Common myeloid progenitor, CD34-positive (primary cell): ENCODE results near the gene MSMB.

Experiments used
- CTCF ChIA-PET: fragments of 350-600 bp; sonication (Branson Sonifier 250); formaldehyde crosslinking; loops from one replicate; lab custom pipeline; 2021; ENCODE audit warnings: antibody characterized with exemption; lab: Charles Lee
- POLR2A ChIA-PET: fragments of 350-600 bp; sonication (Branson Sonifier 250); formaldehyde crosslinking; loops from one replicate; lab custom pipeline; 2021; ENCODE audit warnings: antibody characterized with exemption; lab: Charles Lee
- DNase-seq, 3 donors: peaks; one replicate each; pipeline versions ENCODE4 v3.0.0 to v3.0.0-alpha.2; 2013
- H3K27ac ChIP-seq, 2 experiments: 1 replicate in 1 of 2; 2 replicates in 1 of 2; pipeline ENCODE4 v1.7.0; 2013; ENCODE audit warnings: inconsistent platforms in 2 of 2, low read length in 2 of 2, mild to moderate bottlenecking in 2 of 2, low read depth in 1 of 2, moderate library complexity in 1 of 2; ENCODE audit not compliant: severe bottlenecking in 2 of 2, insufficient read depth in 1 of 2, poor library complexity in 1 of 2
- H3K27me3 ChIP-seq, 5 experiments: replicated peaks in 2 of 5; 1 replicate in 3 of 5; 2 replicates in 2 of 5; pipeline versions ENCODE4 v1.6.1 to v1.7.0; 2013; ENCODE audit warnings: low read length in 4 of 5, mild to moderate bottlenecking in 2 of 5, moderate library complexity in 2 of 5, inconsistent platforms in 1 of 5; ENCODE audit not compliant: insufficient read depth in 5 of 5, control insufficient read depth in 4 of 5
- H3K36me3 ChIP-seq, 4 experiments: 1 replicate in 2 of 4; 2 replicates in 2 of 4; pipeline versions ENCODE4 v1.6.1 to v1.7.0; 2013; ENCODE audit warnings: low read length in 3 of 4, control low read depth in 1 of 4, mild to moderate bottlenecking in 1 of 4; ENCODE audit not compliant: control insufficient read depth in 4 of 4, insufficient read depth in 4 of 4
- H3K4me1 ChIP-seq, 4 experiments: 1 replicate in 3 of 4; 2 replicates in 1 of 4; pipeline versions ENCODE4 v1.6.1 to v1.7.1; 2013; ENCODE audit warnings: low read length in 3 of 4, mild to moderate bottlenecking in 3 of 4, control low read depth in 1 of 4, inconsistent platforms in 1 of 4, moderate library complexity in 1 of 4; ENCODE audit not compliant: control insufficient read depth in 4 of 4, insufficient read depth in 4 of 4; ENCODE audit errors: control extremely low read depth in 1 of 4
- H3K4me3 ChIP-seq, 7 experiments: 1 replicate in 4 of 7; 2 replicates in 3 of 7; pipeline versions ENCODE4 v1.5.1 to v1.7.0; 2013; ENCODE audit warnings: mild to moderate bottlenecking in 7 of 7, low read length in 6 of 7, moderate library complexity in 6 of 7, inconsistent platforms in 2 of 7, low read depth in 2 of 7, control low read depth in 1 of 7; ENCODE audit not compliant: insufficient read depth in 4 of 7, control insufficient read depth in 1 of 7; ENCODE audit errors: extremely low read depth in 1 of 7
- H3K9me3 ChIP-seq, 5 experiments: 1 replicate in 4 of 5; 2 replicates in 1 of 5; pipeline versions ENCODE4 v1.6.1 to v1.7.1; 2013; ENCODE audit warnings: low read length in 4 of 5, mild to moderate bottlenecking in 2 of 5, inconsistent platforms in 1 of 5, low read depth in 1 of 5, moderate library complexity in 1 of 5; ENCODE audit not compliant: control insufficient read depth in 4 of 5, insufficient read depth in 2 of 5; ENCODE audit errors: control extremely low read depth in 1 of 5
- WGBS: methylation state at CpG from one replicate; pipeline ENCODE4 v1.1.5; 2013; ENCODE audit not compliant: insufficient coverage; 5-methylcytosine and 5-hydroxymethylcytosine counted together

Gene MSMB

GRCh38 chr10:46069771-46070463 lies 23.8 kb upstream of the MSMB start:
- H3K27me3 ChIP-seq, result no peaks in the 10 kb centered on the region
- H3K27ac ChIP-seq, result no peak overlapping the region
- no peak for DNase-seq
- H3K36me3 ChIP-seq, result no peaks in the 10 kb centered on the region
- peaks cover 2 to 15% (median 4%) of the 10 kb centered on the region in 4 experiments for H3K4me1 ChIP-seq
- no peak overlapping the region for H3K4me3 ChIP-seq
- ChIA-PET POLR2A (no interaction called here), CTCF (interaction anchor here (0.9 to 1.2 kb wide), 4 partner anchors 17 to 30 kb away, joined by 3 to 4 read pairs (median 3); no protein-coding TSS in a partner anchor)
- 73% methylated on average over 4 of the region's 6 CpGs for WGBS
- peaks cover 0 to 3% (median 0%) of the 10 kb centered on the region in 5 experiments for H3K9me3 ChIP-seq

- H3K4me3 ChIP-seq, result no peak overlapping the region
- peaks cover 2 to 12% (median 4%) of the 10 kb centered on the region in 4 experiments for H3K4me1 ChIP-seq
- ChIA-PET CTCF (interaction anchor here (0.9 kb wide), 1 partner anchor 29 kb away, joined by 3 read pairs; no protein-coding TSS in a partner anchor), POLR2A (no interaction called here)
- no peaks in the 10 kb centered on the region for H3K36me3 ChIP-seq
- WGBS, result 92% methylated on average over 2 of the region's 2 CpGs
- no peak overlapping the region for H3K27ac ChIP-seq
- no peaks in the 10 kb centered on the region for H3K27me3 ChIP-seq
- H3K9me3 ChIP-seq, result peaks cover 0 to 3% (median 0%) of the 10 kb centered on the region in 5 experiments
- DNase-seq, result no peak
Observed at GRCh38 chr10:46068905-46069304, 22.8 kb upstream of the MSMB start.

GRCh38 chr10:46068117-46068516 lies 22.0 kb upstream of the MSMB start:
- ChIA-PET POLR2A (no interaction called here), CTCF (no interaction called here)
- no peak for DNase-seq
- no peaks in the 10 kb centered on the region for H3K27me3 ChIP-seq
- 100% methylated on average over 1 of the region's 1 CpG for WGBS
- peaks cover 2 to 12% (median 4%) of the 10 kb centered on the region in 4 experiments for H3K4me1 ChIP-seq
- H3K27ac ChIP-seq, result no peak overlapping the region
- H3K9me3 ChIP-seq, result peaks cover 0 to under 1% (median 0%) of the 10 kb centered on the region in 5 experiments
- no peaks in the 10 kb centered on the region for H3K36me3 ChIP-seq
- H3K4me3 ChIP-seq, result no peak overlapping the region

- WGBS, result 100% methylated on average over 1 of the region's 1 CpG
- ChIA-PET CTCF (no interaction called here), POLR2A (no interaction called here)
- Histone ChIP-seq H3K36me3 (no peaks in the 10 kb centered on the region), H3K27me3 (no peaks in the 10 kb centered on the region), H3K27ac (no peak overlapping the region), H3K4me1 (peaks cover 0 to 4% (median 2%) of the 10 kb centered on the region in 4 experiments), H3K9me3 (no peaks in the 10 kb centered on the region), H3K4me3 (no peak overlapping the region)
- DNase-seq, result no peak
Observed at GRCh38 chr10:46064269-46064817, 18.3 kb upstream of the MSMB start.

GRCh38 chr10:46062723-46063428 lies 16.8 kb upstream of the MSMB start:
- H3K4me1 ChIP-seq, result peaks cover 0 to 4% (median 0%) of the 10 kb centered on the region in 4 experiments
- no peaks in the 10 kb centered on the region for H3K27me3 ChIP-seq
- CTCF ChIA-PET, result interaction anchor here (1.2 to 1.3 kb wide), 3 partner anchors 11 to 21 kb away, joined by 3 to 4 read pairs (median 3); no protein-coding TSS in a partner anchor
- POLR2A ChIA-PET, result no interaction called here
- no peak for DNase-seq
- no peak overlapping the region for H3K4me3 ChIP-seq
- H3K27ac ChIP-seq, result no peak overlapping the region
- H3K36me3 ChIP-seq, result no peaks in the 10 kb centered on the region
- H3K9me3 ChIP-seq, result no peaks in the 10 kb centered on the region
- WGBS, result 86% methylated on average over 11 of the region's 14 CpGs

- peaks cover 0 to 4% (median under 1%) of the 10 kb centered on the region in 4 experiments for H3K4me1 ChIP-seq
- H3K36me3 ChIP-seq, result no peaks in the 10 kb centered on the region
- no peak overlapping the region for H3K4me3 ChIP-seq
- ChIA-PET POLR2A (no interaction called here), CTCF (no interaction called here)
- H3K27me3 ChIP-seq, result no peaks in the 10 kb centered on the region
- H3K27ac ChIP-seq, result no peak overlapping the region
- peaks cover 0 to 6% (median 2%) of the 10 kb centered on the region in 5 experiments for H3K9me3 ChIP-seq
- no CpG with 5 or more reads among the region's 3 CpGs for WGBS
- no peak for DNase-seq
Observed at GRCh38 chr10:46060706-46061105, 14.6 kb upstream of the MSMB start.
